Measurements from ENCODE around the gene DHCR24. TPM values are rescaled to one million over a fixed set of nuclear protein-coding genes. Genes with fewer than 3 reads are reported as not detected.

DHCR24 gene
- total and polyA plus RNA-seq, 2 of the 13 experiments (the other 11 are each of a cell fraction or from before 2014, with no cell fraction given) = 374 to 448 TPM

DNA sequence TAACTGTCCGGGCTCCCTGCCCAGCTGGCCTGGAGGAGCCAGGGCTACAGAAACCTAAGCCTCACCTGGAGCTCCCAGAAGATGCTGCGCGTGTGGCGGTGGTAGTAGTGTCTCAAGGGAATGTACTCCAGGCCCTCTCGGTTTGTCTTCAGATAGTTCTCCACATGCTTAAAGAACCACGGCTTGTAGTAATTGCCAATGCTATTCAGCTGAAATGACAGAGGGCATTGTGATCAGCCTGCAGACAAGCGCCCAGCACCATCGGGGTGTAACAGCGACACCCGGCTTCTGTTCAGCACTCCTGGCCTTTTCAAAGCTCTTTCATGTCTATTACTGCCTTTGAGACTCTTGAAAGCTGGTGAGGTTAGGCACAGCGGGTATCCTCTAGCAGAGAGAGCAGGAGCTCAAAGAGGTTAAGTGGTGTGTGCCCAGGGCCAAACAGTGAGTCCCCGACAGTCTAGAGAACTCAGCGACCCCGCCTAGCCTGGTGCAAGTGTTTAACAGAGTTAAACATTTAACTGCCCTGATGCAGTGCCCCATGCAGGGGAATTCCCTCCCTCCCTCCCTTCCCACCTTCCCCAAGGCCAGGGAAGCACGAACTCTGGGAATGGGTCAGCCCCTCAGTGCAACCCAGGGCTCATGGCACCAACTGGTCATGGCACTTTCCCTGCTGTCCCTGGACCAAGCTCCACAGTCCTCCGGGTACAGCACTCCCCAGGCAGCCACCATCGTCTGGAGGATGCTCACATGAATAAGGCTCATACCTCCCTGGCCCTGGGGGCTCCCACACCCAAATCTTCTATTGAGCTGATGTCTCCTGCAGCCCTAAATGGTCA lies 21.5 kb downstream of the DHCR24 start (continued):
- TF ChIP-seq GLMP (CRISPR knock-in tag; IDR thresholded peaks at IDR 0.05; ENCODE audit: borderline replicate concordance) (no peak), MTA3 (CRISPR knock-in tag; IDR thresholded peaks at IDR 0.05) (no peak), ATF7 (IDR thresholded peaks at IDR 0.05) (no peak), ATF7 (CRISPR knock-in tag; IDR thresholded peaks at IDR 0.05) (no peak), ZNF878 (CRISPR knock-in tag; IDR thresholded peaks at IDR 0.05) (no peak), RFX1 (IDR thresholded peaks at IDR 0.05) (no peak), NCOR1 (IDR thresholded peaks at IDR 0.05; ENCODE audit: borderline replicate concordance, low read length) (0 out of 2 replicates have a peak, but pooled peaks have one; percentile 19), RARG (CRISPR knock-in tag; IDR thresholded peaks at IDR 0.05; ENCODE audit: low read depth) (no peak), ZNF260 (CRISPR knock-in tag; IDR thresholded peaks at IDR 0.05; ENCODE audit: borderline replicate concordance, low read depth) (no peak), MNT (IDR thresholded peaks at IDR 0.05) (no peak), PHF5A (CRISPR knock-in tag; IDR thresholded peaks at IDR 0.05; ENCODE audit: low read depth, unreplicated experiment) (peak; percentile 70), ZNF451 (CRISPR knock-in tag; IDR thresholded peaks at IDR 0.05) (no peak), MLLT10 (CRISPR knock-in tag; IDR thresholded peaks at IDR 0.05) (no peak), ZNF792 (CRISPR knock-in tag; IDR thresholded peaks at IDR 0.05) (0 out of 2 replicates have a peak, but pooled peaks have one; percentile 14), ISL2 (CRISPR knock-in tag; IDR thresholded peaks at IDR 0.05) (peak; percentile 86), HNF4A (CRISPR knock-in tag; IDR thresholded peaks at IDR 0.05) (peak; percentile 59; the same call in 1 of the 2 replicates), SAFB2 (CRISPR knock-in tag; IDR thresholded peaks at IDR 0.05; ENCODE audit: borderline replicate concordance, low read depth) (no peak; the same call in 1 of the 2 replicates), ZNF800 (CRISPR knock-in tag; IDR thresholded peaks at IDR 0.05) (no peak)
- TF ChIP-seq, protein P1, sequence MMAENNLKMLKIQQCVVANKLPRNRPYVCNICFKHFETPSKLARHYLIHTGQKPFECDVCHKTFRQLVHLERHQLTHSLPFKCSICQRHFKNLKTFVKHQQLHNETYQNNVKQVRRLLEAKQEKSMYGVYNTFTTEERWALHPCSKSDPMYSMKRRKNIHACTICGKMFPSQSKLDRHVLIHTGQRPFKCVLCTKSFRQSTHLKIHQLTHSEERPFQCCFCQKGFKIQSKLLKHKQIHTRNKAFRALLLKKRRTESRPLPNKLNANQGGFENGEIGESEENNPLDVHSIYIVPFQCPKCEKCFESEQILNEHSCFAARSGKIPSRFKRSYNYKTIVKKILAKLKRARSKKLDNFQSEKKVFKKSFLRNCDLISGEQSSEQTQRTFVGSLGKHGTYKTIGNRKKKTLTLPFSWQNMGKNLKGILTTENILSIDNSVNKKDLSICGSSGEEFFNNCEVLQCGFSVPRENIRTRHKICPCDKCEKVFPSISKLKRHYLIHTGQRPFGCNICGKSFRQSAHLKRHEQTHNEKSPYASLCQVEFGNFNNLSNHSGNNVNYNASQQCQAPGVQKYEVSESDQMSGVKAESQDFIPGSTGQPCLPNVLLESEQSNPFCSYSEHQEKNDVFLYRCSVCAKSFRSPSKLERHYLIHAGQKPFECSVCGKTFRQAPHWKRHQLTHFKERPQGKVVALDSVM (CRISPR knock-in tag; IDR thresholded peaks at IDR 0.05) = no peak
- TF ChIP-seq, protein P2, sequence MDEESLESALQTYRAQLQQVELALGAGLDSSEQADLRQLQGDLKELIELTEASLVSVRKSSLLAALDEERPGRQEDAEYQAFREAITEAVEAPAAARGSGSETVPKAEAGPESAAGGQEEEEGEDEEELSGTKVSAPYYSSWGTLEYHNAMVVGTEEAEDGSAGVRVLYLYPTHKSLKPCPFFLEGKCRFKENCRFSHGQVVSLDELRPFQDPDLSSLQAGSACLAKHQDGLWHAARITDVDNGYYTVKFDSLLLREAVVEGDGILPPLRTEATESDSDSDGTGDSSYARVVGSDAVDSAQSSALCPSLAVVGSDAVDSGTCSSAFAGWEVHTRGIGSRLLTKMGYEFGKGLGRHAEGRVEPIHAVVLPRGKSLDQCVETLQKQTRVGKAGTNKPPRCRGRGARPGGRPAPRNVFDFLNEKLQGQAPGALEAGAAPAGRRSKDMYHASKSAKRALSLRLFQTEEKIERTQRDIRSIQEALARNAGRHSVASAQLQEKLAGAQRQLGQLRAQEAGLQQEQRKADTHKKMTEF (CRISPR knock-in tag; IDR thresholded peaks at IDR 0.05) = peak; percentile 85

Measured in HepG2 (cell line).